Posterior cingulate gyrus (tissue), 11 donors: ENCODE data around the gene UBA3.
A peak's percentile ranks its signal among the peaks of the same experiment; 100 is the strongest.

Experiments
- DNase-seq, 10 donors: peaks; one replicate each; pipeline versions ENCODE4 v3.0.0 to v3.0.0-alpha.2; 2020 to 2021; ENCODE audit warnings: mixed read lengths in 3 of 10
- intact Hi-C: fragments of 100-400 bp; cut with DNase I; formaldehyde crosslinking; loops from one replicate; pipeline ENCODE4 v1.15.1; 2023

UBA3 gene

DNA sequence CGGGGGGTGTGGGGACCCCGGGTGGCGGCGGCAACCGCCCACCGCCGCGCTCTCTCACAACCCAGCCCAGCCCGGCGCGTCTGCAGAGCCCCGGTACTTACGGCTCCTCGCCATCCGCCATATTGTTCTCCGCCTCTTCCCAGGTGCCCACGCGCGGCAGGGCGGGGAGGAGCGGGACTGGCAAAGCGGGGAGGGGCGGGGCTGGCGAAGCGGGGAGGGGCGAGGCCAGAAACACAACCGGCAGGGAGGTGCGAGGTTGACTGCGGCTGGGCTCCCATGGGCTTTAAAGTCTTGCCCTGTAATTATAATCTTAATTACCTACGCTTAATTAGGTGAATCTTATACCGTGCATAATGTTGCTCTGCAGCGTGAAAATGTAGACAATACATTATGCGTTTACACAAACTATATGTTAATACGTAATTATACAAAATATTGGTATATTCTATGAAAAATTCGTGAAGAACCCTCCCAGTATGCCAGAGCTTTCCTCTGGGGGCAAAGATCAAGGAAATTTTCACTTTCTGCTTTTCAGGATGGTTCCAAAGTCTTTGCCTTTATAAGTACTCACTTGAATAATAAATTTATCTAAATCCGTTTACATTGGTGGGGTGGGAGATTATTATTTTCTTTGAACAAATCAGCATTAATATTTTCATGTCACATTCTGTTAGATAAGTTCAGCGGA, at the start of gene UBA3:
Gene UBA3, minus strand, starts transcription at position 133 of the 688 bp plus-strand sequence. Its CDS starts 12 bp downstream, at position 121.
- intact Hi-C loops: loop anchor here (2.0 to 5.0 kb wide), 2 partner anchors 28 to 68 kb away; partner anchors contain the start of genes EOGT and TMF1

DNA sequence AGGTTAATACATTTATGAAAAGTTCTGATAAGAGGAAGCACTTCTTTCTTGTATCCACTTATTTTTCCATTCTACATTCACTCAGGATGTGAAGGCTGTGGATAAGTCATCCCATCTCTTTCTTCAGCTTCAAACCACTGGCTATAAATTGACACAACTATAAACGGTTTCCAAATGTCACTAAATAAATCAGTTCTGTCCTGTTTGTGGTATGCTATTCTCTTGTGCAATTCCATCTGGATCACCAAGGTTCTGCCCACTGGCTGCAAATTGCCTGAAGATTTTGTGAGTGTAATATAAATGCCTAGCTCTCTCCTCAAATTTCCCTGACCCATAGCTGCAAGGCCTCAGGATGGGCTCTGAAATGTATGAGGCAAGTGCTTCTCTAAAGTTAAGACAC, 49.4 kb upstream of the UBA3 start:
- no peak for DNase-seq
- intact Hi-C loops: no loop called here

More for the DNA sequence above, at the start of gene UBA3:
- peak; percentile 88 to 99 (median 93) for DNase-seq

DNA sequence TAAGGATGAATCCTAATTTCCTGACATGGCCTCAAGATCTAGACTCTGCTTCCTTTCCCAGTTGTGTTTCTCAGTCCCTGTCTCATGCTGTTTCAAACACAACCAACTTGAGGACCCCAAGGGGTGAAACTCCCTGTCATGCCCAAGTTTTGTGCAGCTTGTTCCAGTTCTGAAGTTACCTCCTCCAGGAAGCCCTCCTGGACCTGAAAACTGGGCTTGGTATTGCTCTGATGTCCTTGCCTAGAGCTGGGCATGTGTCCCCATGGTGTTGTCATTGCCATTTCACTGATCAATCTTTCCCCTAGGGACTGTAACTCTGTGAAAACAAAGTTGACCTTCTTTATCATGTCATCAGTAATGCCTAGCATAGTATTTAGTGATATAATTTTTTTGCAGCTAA, 48.3 kb upstream of the UBA3 start:
- intact Hi-C loops: no loop called here
- no peak for DNase-seq

DNA sequence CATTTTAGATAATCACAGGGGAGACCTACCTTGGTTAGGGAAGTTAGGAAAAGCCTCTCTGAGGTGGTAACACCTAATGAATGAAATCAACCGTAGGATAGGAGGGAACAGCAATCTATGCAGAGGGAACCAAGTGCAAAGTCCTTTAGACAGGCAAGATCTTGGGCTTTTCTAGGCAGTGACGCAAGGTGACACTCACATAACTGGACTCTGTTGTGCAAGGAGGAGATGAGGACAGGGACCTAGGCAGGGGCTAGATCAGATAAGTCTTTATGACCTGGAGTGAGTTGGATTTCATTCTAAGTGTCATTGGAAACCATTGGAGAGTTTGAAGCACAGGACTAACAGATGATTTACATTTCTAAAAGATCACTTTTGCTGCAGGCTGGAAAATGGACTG, 46.8 kb upstream of the UBA3 start:
- DNase-seq: no peak
- intact Hi-C loops: no loop called here

DNA sequence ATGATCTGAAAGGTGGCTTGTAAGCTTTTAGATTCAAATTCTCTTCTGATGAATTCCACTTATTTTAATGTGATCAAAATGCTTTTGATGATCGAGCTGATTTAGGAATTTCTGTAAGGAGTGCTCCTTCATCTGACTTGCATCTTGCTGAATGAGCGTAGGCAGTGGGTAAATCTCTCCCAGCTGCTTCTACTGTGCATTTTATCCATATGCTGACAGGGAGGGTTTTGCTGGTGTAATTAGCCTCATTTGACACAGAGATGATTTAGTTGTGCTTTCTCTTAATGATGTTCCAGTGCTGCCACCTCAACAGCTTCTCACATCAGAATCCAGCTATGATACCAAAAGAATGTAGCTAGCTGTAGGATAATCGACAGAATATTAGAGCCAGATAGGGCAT, 46.1 kb upstream of the UBA3 start:
- DNase-seq: no peak
- intact Hi-C loops: no loop called here

GRCh38 chr3:69122403-69122802, 42.2 kb upstream of the UBA3 start, which contains the start of gene LMOD3:
TSS of gene LMOD3 (minus strand) at chr3:69122595. CDS start at chr3:69122386, 209 bp downstream.
- DNase-seq: no peak
- intact Hi-C loops: loop anchor here (5.0 kb wide), 2 partner anchors 305 to 550 kb away; no protein-coding TSS in a partner anchor

GRCh38 chr3:69121950-69122349, 41.8 kb upstream of the UBA3 start:
- intact Hi-C loops: loop anchor here (5.0 kb wide), 2 partner anchors 305 to 550 kb away; no protein-coding TSS in a partner anchor
- no peak for DNase-seq

DNA sequence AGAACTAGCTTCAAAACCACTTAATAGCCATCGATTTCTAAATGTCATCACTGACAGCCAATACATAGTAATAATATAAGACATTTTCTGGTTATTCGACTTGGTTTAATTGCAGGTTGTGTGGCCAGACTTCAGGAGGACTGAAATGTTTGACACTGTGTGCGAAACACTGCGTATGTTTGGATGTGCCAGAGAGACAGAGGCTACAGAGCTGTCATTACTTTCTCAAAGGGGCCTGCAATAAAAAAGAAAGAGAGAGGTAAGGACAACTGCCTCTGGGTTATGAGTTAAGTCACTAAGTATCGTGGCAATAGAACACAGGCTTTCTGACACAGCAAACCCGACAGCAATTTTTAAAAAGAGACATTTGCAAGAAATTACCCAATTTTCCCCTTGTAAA, 41.3 kb upstream of the UBA3 start:
- intact Hi-C loops: loop anchor here (5.0 kb wide), 2 partner anchors 306 to 551 kb away; no protein-coding TSS in a partner anchor
- no peak for DNase-seq

- intact Hi-C loops: loop anchor here (5.0 kb wide), 2 partner anchors 306 to 551 kb away; no protein-coding TSS in a partner anchor
- DNase-seq: peak in 6 of 10 donors; percentile 32 to 77 (median 76)
Measured at GRCh38 chr3:69120879-69121464, 40.8 kb upstream of the UBA3 start.

DNA sequence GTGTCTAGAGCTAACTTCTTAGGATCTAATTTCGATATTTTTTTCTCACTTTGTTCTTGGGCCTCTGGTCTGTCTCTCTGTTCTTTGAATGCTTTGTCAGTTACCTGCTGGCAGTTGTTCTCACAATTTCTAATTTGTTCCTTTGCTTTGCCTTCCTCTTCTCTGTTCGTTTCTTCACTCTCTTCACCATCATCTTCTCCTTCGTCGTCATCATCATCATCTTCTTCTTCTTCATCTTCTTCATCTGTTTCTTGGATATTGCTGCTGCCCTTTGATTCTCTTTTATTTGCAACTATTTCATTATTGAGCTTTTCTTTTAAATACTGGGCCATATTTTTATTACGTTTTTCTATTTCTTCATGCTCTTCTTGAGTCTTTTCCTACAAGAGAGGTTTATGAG, 39.5 kb upstream of the UBA3 start:
- intact Hi-C loops: loop anchor here (5.0 kb wide), 2 partner anchors 308 to 553 kb away; no protein-coding TSS in a partner anchor
- DNase-seq: no peak

DNA sequence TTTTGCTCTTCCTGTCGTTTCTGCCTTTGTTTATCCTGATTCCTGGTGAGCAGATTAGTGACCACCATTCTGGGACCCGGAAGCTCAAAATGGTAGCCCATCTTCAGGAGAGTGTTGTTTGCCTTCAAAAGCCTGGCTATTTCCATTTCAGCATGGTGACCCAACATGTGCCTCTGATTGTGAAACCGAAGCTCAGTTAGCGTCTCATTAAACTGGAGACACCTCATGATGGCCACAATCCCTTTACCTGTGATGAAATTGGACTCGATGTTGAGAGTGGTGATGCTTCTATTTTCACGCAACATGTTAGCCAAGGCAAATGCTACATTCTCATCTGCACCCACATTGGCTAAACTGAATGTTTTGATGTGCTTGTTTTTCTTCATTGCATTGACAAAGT, 39.0 kb upstream of the UBA3 start:
- intact Hi-C loops: no loop called here
- DNase-seq: no peak

- DNase-seq: no peak
- intact Hi-C loops: no loop called here
Measured at GRCh38 chr3:69118555-69118954, 38.4 kb upstream of the UBA3 start.

GRCh38 chr3:69116897-69117296, 36.7 kb upstream of the UBA3 start:
- intact Hi-C loops: no loop called here
- peak in 9 of 10 donors; percentile 27 to 93 (median 55) for DNase-seq

DNA sequence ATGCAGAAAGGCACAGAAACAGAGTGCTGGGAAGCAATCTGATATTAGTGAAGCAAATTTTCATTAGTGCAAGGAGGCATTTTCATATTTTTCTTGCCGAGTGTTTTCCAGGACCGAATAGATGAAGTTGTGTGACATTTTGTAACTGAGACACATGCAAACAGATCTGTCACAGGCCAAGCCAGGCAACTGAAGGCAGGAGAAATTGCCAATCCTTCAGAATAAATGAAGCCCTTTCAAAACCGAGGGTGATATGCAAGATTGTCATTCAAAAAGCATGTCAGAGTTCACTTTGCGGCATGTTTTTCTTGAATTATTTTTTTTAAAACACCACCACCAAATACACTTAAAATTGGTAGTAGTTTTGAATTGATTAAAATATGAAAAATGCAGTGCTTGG, 36.0 kb upstream of the UBA3 start:
- DNase-seq: no peak
- intact Hi-C loops: no loop called here

DNA sequence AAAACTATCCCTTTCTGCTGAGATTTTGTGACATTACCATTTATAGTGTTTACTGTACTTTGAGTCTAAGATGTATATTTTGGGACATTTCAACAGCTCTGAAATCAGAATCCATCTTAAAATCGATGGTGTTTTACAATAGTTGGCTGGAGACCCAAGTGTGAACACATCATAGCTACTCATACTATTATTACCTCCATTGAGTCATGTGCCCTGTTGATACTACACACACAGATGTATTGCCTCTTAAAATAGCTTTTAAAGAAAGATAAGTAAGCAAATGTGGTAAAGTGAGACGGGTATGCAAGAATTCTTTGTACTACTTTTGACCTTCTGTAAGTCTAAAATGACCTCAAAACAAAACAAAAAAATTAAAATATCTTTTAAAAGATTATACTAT, 35.6 kb upstream of the UBA3 start:
- DNase-seq: no peak
- intact Hi-C loops: no loop called here

DNA sequence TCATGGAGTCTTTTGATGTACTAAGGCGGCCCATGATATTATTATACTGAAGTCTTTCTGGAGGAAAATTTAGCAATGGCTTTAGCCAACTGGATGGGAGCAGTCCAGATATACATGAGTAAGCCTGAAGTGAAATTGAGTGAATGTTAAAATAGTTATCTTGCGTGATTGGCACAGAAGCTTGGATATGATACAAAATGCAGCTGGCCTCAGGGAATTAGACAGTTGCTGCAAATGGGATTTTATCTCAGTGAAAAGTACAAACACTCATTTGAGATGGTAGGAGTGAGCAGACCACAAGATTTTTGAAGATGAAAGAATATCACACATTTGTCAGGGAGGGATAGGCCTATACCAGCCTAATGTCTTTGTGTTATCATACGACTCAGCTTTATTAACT, 33.4 kb upstream of the UBA3 start:
- intact Hi-C loops: no loop called here
- no peak for DNase-seq

- intact Hi-C loops: no loop called here
- no peak for DNase-seq
Measured at GRCh38 chr3:69110941-69111546, 30.9 kb upstream of the UBA3 start.

- intact Hi-C loops: no loop called here
- no peak for DNase-seq
Measured at GRCh38 chr3:69108811-69109210, 28.6 kb upstream of the UBA3 start.

DNA sequence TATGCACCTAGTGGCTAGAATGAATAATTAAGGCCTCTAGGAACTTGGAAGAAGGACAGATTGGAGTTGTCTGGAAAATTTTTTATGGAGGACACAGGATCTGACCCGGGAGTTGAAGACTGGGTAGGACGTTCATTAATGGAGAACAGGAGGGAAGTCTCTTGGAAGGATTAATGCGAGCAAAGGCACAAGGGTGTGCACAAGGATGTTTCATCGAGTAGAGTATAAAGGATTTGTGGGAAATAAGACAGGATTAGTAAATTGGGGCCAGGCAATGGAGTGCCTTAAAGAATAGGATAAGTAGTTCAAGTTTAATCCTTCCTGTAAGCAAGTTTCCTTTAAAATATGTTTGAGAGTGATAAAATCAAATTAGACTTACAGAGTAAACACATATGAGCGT, 27.7 kb upstream of the UBA3 start:
- DNase-seq: no peak

GRCh38 chr3:69105320-69105719, 25.2 kb upstream of the UBA3 start:
- DNase-seq: no peak
- intact Hi-C loops: no loop called here

More for the DNA sequence above, 27.7 kb upstream of the UBA3 start:
- intact Hi-C loops: no loop called here

GRCh38 chr3:69104586-69104985, 24.4 kb upstream of the UBA3 start:
- intact Hi-C loops: no loop called here
- DNase-seq: no peak
